SK-N-MC (cell line): Measurements from ENCODE around the gene KRTAP12-4.

ENCODE experiments used
- EZH2 ChIP-seq: fragments of 200-600 bp; sonication (generic); IDR thresholded peaks from one replicate; pipeline ENCODE4 v1.6.1; 2017; ENCODE audit warnings: antibody characterized with exemption
- FOXP2 ChIP-seq: optimal IDR thresholded peaks from 2 replicates; pipeline ENCODE3; 2011; ENCODE audit warnings: mild to moderate bottlenecking, moderate library complexity; ENCODE audit not compliant: insufficient read depth; ENCODE audit errors: extremely low read length, control extremely low read depth
- POLR2AphosphoS5 ChIP-seq: IDR thresholded peaks from 2 replicates; pipeline ENCODE4 v1.6.1; 2012; ENCODE audit warnings: mild to moderate bottlenecking, low read depth, low read length, borderline replicate concordance

- TF ChIP-seq POLR2AphosphoS5 = no peak
- TF ChIP-seq EZH2 = no peak
- TF ChIP-seq FOXP2 = no peak
Measured at GRCh38 chr21:44630440-44630839, 24.0 kb downstream of the KRTAP12-4 start.
